ENCODE measurements around the gene C12orf57.

DNA sequence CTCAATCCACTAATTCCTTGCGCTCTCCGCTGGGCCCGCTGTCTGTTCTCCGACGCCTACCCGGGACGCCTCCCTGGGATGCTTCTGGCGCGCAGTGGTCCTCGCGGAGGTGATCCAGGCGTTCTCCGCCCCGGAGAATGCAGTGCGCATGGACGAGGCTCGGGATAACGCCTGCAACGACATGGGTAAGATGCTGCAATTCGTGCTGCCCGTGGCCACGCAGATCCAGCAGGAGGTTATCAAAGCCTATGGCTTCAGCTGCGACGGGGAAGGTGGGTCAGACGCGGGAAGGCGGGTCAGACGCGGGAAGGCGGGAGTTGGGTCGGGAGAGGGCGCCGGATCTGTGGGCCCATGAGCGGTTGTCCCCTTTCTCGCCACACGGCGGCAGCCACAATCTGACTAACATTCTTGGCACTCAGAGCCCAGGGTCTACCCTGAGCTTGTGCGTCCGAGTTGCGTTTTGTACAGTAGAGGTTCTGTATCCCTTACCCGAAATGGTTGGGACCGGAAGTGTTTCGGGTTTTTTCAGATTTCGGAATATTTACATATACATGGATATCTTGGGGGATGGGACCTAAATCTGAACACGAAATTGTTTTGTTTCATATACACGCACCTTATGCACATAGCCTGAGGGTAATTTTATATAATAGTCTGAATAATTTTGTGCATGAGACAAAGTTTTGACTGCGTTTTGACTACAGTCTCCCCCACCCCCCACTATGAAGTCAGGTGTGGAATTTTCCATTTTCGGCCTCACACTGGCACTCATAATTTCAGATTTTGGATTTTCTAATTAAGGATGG is 762 bp downstream of the C12orf57 start:
- TF ChIP-seq, protein P1, sequence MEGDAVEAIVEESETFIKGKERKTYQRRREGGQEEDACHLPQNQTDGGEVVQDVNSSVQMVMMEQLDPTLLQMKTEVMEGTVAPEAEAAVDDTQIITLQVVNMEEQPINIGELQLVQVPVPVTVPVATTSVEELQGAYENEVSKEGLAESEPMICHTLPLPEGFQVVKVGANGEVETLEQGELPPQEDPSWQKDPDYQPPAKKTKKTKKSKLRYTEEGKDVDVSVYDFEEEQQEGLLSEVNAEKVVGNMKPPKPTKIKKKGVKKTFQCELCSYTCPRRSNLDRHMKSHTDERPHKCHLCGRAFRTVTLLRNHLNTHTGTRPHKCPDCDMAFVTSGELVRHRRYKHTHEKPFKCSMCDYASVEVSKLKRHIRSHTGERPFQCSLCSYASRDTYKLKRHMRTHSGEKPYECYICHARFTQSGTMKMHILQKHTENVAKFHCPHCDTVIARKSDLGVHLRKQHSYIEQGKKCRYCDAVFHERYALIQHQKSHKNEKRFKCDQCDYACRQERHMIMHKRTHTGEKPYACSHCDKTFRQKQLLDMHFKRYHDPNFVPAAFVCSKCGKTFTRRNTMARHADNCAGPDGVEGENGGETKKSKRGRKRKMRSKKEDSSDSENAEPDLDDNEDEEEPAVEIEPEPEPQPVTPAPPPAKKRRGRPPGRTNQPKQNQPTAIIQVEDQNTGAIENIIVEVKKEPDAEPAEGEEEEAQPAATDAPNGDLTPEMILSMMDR (conservative IDR thresholded peaks at IDR 0.05 in 1 of 2, IDR thresholded peaks at IDR 0.05 in 1 of 2; ENCODE audit: low read depth in 1 of 2, low read length in 2 of 2), result peak; percentile 87 to 88
- no peak for TF ChIP-seq EZH2 (IDR thresholded peaks at IDR 0.05; ENCODE audit: low read length, missing control alignments)
